DND-41 (cell line): ENCODE results near the gene SLC44A2.

ENCODE experiments used
- ATAC-seq: fragments of 200-7000 bp; cut with Tn5 transposase; 3 replicates; pipeline ENCODE4 v1.9.1; 2021; ENCODE audit warnings: low read depth; ENCODE audit not compliant: insufficient read depth
- DNase-seq: peaks from one replicate; pipeline ENCODE4 v3.0.0-alpha.2; 2020
- H2AFZ ChIP-seq: 2 replicates; pipeline ENCODE4 v1.6.0; 2012; ENCODE audit warnings: low read depth, low read length
- H3K27ac ChIP-seq: 2 replicates; pipeline ENCODE4 v1.5.1; 2012; ENCODE audit warnings: low read length, inconsistent platforms
- H3K27me3 ChIP-seq: fragments of 200-600 bp; sonication (generic); 2 replicates; pipeline ENCODE4 v1.6.0; 2012; ENCODE audit warnings: low read length, mild to moderate bottlenecking, inconsistent platforms; ENCODE audit not compliant: insufficient read depth, poor library complexity
- H3K36me3 ChIP-seq: 2 replicates; pipeline ENCODE4 v1.5.1; 2012; ENCODE audit warnings: low read length, inconsistent platforms; ENCODE audit not compliant: insufficient read depth
- H3K4me1 ChIP-seq: 2 replicates; pipeline ENCODE4 v1.5.1; 2012; ENCODE audit warnings: mild to moderate bottlenecking, low read length; ENCODE audit not compliant: insufficient read depth
- H3K4me2 ChIP-seq: 2 replicates; pipeline ENCODE4 v1.6.0; 2012; ENCODE audit warnings: mild to moderate bottlenecking, moderate library complexity, low read length, inconsistent platforms; ENCODE audit not compliant: insufficient read depth
- H3K4me3 ChIP-seq, 2 experiments: fragments of 200-600 bp in 1 of 2; shearing (Covaris generic) in 1 of 2; 2 replicates each; pipeline ENCODE4 v1.5.1; 2012 to 2016; ENCODE audit warnings: inconsistent platforms in 2 of 2, low read length in 2 of 2, mild to moderate bottlenecking in 2 of 2, low read depth in 1 of 2, moderate library complexity in 1 of 2
- H3K79me2 ChIP-seq: 2 replicates; pipeline ENCODE4 v1.6.0; 2012; ENCODE audit warnings: low read length, inconsistent platforms; ENCODE audit not compliant: insufficient read depth
- H3K9ac ChIP-seq: 2 replicates; pipeline ENCODE4 v1.6.0; 2012; ENCODE audit warnings: low read depth, mild to moderate bottlenecking, inconsistent platforms, low read length, moderate library complexity
- H3K9me3 ChIP-seq: 2 replicates; pipeline ENCODE4 v1.5.1; 2012; ENCODE audit warnings: low read length, moderate library complexity, mild to moderate bottlenecking, inconsistent platforms; ENCODE audit not compliant: insufficient read depth, severe bottlenecking
- H4K20me1 ChIP-seq: 2 replicates; pipeline ENCODE4 v1.6.0; 2012; ENCODE audit warnings: low read length; ENCODE audit not compliant: insufficient read depth
- EZH2 ChIP-seq: IDR thresholded peaks from 3 replicates; pipeline ENCODE4 v1.6.1; 2012; ENCODE audit warnings: borderline replicate concordance, low read depth, mild to moderate bottlenecking, moderate library complexity, low read length, inconsistent platforms; ENCODE audit not compliant: severe bottlenecking

SLC44A2 gene

DNA sequence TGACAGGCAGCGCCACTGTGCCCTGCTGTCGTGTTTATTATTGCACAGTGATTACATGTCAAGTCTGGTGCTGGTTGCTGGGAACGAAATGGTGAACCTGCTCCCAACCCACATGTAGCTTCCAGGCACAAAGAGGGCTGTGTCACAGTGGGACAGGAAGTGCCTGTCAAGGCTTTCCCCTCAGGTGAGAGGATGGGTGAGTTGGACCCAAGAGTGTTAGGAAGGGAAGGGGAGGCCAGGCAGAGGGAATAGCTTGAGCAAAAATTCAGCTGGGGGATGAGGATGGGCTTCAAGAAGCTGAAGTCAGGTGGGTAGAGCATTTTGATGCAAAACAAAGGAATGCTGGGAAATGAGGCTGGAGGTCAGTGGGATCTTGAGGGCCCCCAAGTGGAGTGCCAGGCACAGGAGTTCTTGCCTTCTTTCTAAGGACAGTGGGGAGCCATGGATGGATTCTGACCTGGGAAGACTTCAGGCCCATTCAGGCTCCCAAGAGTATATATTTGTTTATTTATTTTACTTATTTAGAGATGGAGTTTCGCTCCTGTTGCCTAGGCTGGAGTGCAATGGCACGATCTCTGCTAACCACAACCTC, 67.4 kb downstream of the SLC44A2 start:
- Histone ChIP-seq H3K4me3 (no peak overlapping the region), H3K36me3 (peaks cover 51% of the 10 kb centered on the region), H3K79me2 (peaks cover 11% of the 10 kb centered on the region; the same call in 1 of the 2 replicates), H3K4me2 (no peak overlapping the region), H4K20me1 (peaks cover 81% of the 10 kb centered on the region), H3K27ac (no peak overlapping the region), H3K27me3 (no peaks in the 10 kb centered on the region), H3K9ac (no peak overlapping the region), H2AFZ (no peak overlapping the region), H3K9me3 (no peaks in the 10 kb centered on the region), H3K4me1 (peaks cover 9% of the 10 kb centered on the region)
- ATAC-seq, result no peak
- TF ChIP-seq EZH2, result no peak
- no peak for DNase-seq
